Neural cell (in vitro differentiated cells): ENCODE data around the gene SPARCL1. TPM values are rescaled to one million over a fixed set of nuclear protein-coding genes. Genes with fewer than 3 reads are reported as not detected.
"Not testable (repeated sequence)": the region's sequence is repeated elsewhere in the genome, so short reads cannot be mapped to it uniquely, and the experiment has no call there.

Experiments used
- H2AFZ ChIP-seq: fragments of 200-600, 300-800 bp; sonication (generic), shearing (Covaris generic); 2 replicates; pipeline ENCODE4 v1.6.0; 2014; ENCODE audit warnings: low read depth, mild to moderate bottlenecking, antibody characterized with exemption, low read length, moderate library complexity
- H3F3A ChIP-seq: fragments of 200-600 bp; shearing (Covaris generic); 2 replicates; pipeline ENCODE4 v1.6.1; 2016; ENCODE audit warnings: mild to moderate bottlenecking, moderate library complexity, mixed read lengths, antibody characterized with exemption, low read length; ENCODE audit not compliant: insufficient read depth, poor library complexity, severe bottlenecking
- H3K27ac ChIP-seq: fragments of 200-600, 300-800 bp; sonication (generic), shearing (Covaris generic); 2 replicates; pipeline ENCODE4 v1.5.1; 2014; ENCODE audit warnings: mild to moderate bottlenecking, low read length, moderate library complexity
- H3K27me3 ChIP-seq: fragments of 300-800, 200-600 bp; sonication (generic), shearing (Covaris generic); 2 replicates; pipeline ENCODE4 v1.6.0; 2014; ENCODE audit warnings: mild to moderate bottlenecking, low read depth, low read length, moderate library complexity; ENCODE audit not compliant: insufficient read depth
- H3K36me3 ChIP-seq: fragments of 300-800, 200-600 bp; sonication (generic), shearing (Covaris generic); 2 replicates; pipeline ENCODE4 v1.5.1; 2014; ENCODE audit warnings: mild to moderate bottlenecking, antibody characterized with exemption, low read length, moderate library complexity; ENCODE audit not compliant: insufficient read depth
- H3K4me2 ChIP-seq: fragments of 300-800, 200-600 bp; sonication (generic), shearing (Covaris generic); 2 replicates; pipeline ENCODE4 v1.6.0; 2014; ENCODE audit warnings: mild to moderate bottlenecking, low read length
- H3K4me3 ChIP-seq: fragments of 300-800, 200-600 bp; sonication (generic), shearing (Covaris generic); 2 replicates; pipeline ENCODE4 v1.5.1; 2014; ENCODE audit warnings: mild to moderate bottlenecking, low read length, moderate library complexity
- H3K79me2 ChIP-seq: fragments of 200-600 bp; shearing (Covaris generic); replicated peaks from 2 replicates; pipeline ENCODE4 v1.6.0; 2014; ENCODE audit warnings: mild to moderate bottlenecking, low read length, moderate library complexity; ENCODE audit not compliant: insufficient read depth
- H3K9ac ChIP-seq: fragments of 300-800, 200-600 bp; sonication (generic), shearing (Covaris generic); 2 replicates; pipeline ENCODE4 v1.6.1; 2016; ENCODE audit warnings: mild to moderate bottlenecking, low read length, mixed read lengths
- H3K9me2 ChIP-seq: fragments of 200-600 bp; shearing (Covaris generic); 2 replicates; pipeline ENCODE4 v1.6.1; 2016; ENCODE audit warnings: mild to moderate bottlenecking, low read length, mixed read lengths; ENCODE audit not compliant: insufficient read depth
- H3K9me3 ChIP-seq: fragments of 200-600, 300-800 bp; sonication (generic), shearing (Covaris generic); 2 replicates; pipeline ENCODE4 v1.6.1; 2016; ENCODE audit warnings: mild to moderate bottlenecking, mixed run types, low read length, moderate library complexity, mixed read lengths
- H4K20me1 ChIP-seq: fragments of 200-600 bp; shearing (Covaris generic); 2 replicates; pipeline ENCODE4 v1.6.1; 2016; ENCODE audit warnings: mild to moderate bottlenecking, mixed run types; ENCODE audit not compliant: insufficient read depth
- EP300 ChIP-seq: fragments of 450-650 bp; conservative IDR thresholded peaks from 2 replicates; pipeline ENCODE4 v1.6.1; 2014; ENCODE audit warnings: antibody characterized with exemption, mild to moderate bottlenecking, moderate library complexity; ENCODE audit not compliant: poor library complexity, severe bottlenecking
- MXI1 ChIP-seq: fragments of 450-650 bp; conservative IDR thresholded peaks from 2 replicates; pipeline ENCODE4 v1.6.1; 2014; ENCODE audit warnings: antibody characterized with exemption, mild to moderate bottlenecking; ENCODE audit not compliant: poor library complexity, severe bottlenecking
- POLR2AphosphoS5 ChIP-seq: IDR thresholded peaks from 2 replicates; pipeline ENCODE4 v1.6.1; 2012
- REST ChIP-seq: IDR thresholded peaks from 2 replicates; pipeline ENCODE4 v1.6.1; 2012; ENCODE audit warnings: borderline replicate concordance
- SMC3 ChIP-seq: fragments of 450-650 bp; conservative IDR thresholded peaks from 2 replicates; pipeline ENCODE4 v1.6.1; 2014; ENCODE audit warnings: antibody characterized with exemption, mild to moderate bottlenecking, moderate library complexity; ENCODE audit not compliant: poor library complexity
- TAF1 ChIP-seq: IDR thresholded peaks from 2 replicates; pipeline ENCODE4 v1.6.1; 2012; ENCODE audit warnings: low read depth
- polyA plus RNA-seq: library from polyadenylated mRNA; depleted of rRNA; stranded (reverse); fragments of >200 nt; gene quantifications from 2 replicates; pipeline ENCODE4 v1.2.3, GENCODE V29; 2014

SPARCL1 gene
- polyA plus RNA-seq, 1 donor from 2014 or later = 0.89 TPM

- H3K4me2 ChIP-seq, H3K36me3 ChIP-seq, H3K4me3 ChIP-seq, H4K20me1 ChIP-seq, H3K27me3 ChIP-seq, H3F3A ChIP-seq, H2AFZ ChIP-seq, H3K9ac ChIP-seq, H3K9me3 ChIP-seq, H3K79me2 ChIP-seq, H3K9me2 ChIP-seq, H3K27ac ChIP-seq: not testable (repeated sequence)
These were observed 37.3 kb downstream of the SPARCL1 start for GRCh38 chr4:87491851-87492250.

DNA sequence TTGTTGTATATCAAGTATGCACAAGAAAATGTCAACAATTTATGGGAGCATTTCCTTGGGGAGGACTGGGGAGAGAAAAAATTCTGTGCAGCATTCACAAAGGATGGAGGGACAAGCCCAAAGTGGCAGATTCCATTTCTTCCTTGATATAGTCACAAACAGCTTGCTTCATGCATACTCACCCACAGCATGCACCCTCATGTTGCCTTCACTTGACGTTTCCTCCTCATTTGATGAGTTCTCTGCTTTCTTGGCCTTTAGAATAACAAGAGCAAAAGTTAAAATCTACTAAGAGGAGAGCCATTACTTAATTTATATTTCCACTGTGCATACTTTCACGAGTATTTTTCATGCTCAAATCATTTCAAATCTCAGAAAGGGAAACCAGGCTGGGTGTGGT, 37.7 kb downstream of the SPARCL1 start:
- Histone ChIP-seq H3K9ac (no peak overlapping the region), H3K27me3 (no peaks in the 10 kb centered on the region), H3K79me2 (no peaks in the 10 kb centered on the region), H3F3A (no peaks in the 10 kb centered on the region), H3K9me3 (no peaks in the 10 kb centered on the region), H4K20me1 (no peaks in the 10 kb centered on the region), H3K9me2 (no peaks in the 10 kb centered on the region), H3K4me3 (no peak overlapping the region), H3K36me3 (no peaks in the 10 kb centered on the region), H3K4me2 (no peak overlapping the region), H2AFZ (no peak overlapping the region), H3K27ac (no peak overlapping the region)
- TF ChIP-seq REST (no peak), EP300 (no peak), TAF1 (no peak)

GRCh38 chr4:87490664-87491369, 38.4 kb downstream of the SPARCL1 start:
- no peak for TF ChIP-seq REST
- no peak for TF ChIP-seq MXI1
- TF ChIP-seq EP300 = no peak
- TF ChIP-seq POLR2AphosphoS5 = no peak
- TF ChIP-seq SMC3 = no peak
- no peaks in the 10 kb centered on the region for H3K79me2 ChIP-seq
- H3K9ac ChIP-seq = no peak overlapping the region
- H3K4me3 ChIP-seq = no peak overlapping the region
- H3K27ac ChIP-seq = no peak overlapping the region
- no peaks in the 10 kb centered on the region for H4K20me1 ChIP-seq
- no peaks in the 10 kb centered on the region for H3K27me3 ChIP-seq
- H3K36me3 ChIP-seq = no peaks in the 10 kb centered on the region
- H3F3A ChIP-seq = no peaks in the 10 kb centered on the region
- no peak overlapping the region for H2AFZ ChIP-seq
- H3K9me3 ChIP-seq = no peaks in the 10 kb centered on the region
- no peaks in the 10 kb centered on the region for H3K9me2 ChIP-seq
- no peak overlapping the region for H3K4me2 ChIP-seq
